Adrenal gland (tissue), 12 donors: ENCODE results near the gene HYAL3. TPM values are rescaled to one million over a fixed set of nuclear protein-coding genes. Genes with fewer than 3 reads are reported as not detected.
"Not testable (repeated sequence)": the region's sequence is repeated elsewhere in the genome, so short reads cannot be mapped to it uniquely, and the experiment has no call there.

Source experiments
- DNase-seq, 7 donors: peaks; one replicate each; pipeline ENCODE4 v3.0.0-alpha.2; 2019 to 2020
- H3K27ac ChIP-seq, 5 donors: fragments of 200-600 bp; sonication (generic) in 4 of 5; 1 replicate in 3 of 5; 2 replicates in 2 of 5; pipeline versions ENCODE4 v1.5.1 to v1.8.0; 2016 to 2020; ENCODE audit warnings: mild to moderate bottlenecking in 1 of 5
- H3K27me3 ChIP-seq: fragments of 200-600 bp; 2 replicates; pipeline ENCODE4 v1.8.0; 2021
- H3K36me3 ChIP-seq, 2 donors: fragments of 200-600 bp; replicated peaks in 1 of 2; 1 replicate in 1 of 2; 2 replicates in 1 of 2; pipeline versions ENCODE4 v1.5.1 to v1.8.0; 2018 to 2022
- H3K4me1 ChIP-seq, 2 donors: fragments of 200-600 bp; replicated peaks in 1 of 2; 1 replicate in 1 of 2; 2 replicates in 1 of 2; pipeline versions ENCODE4 v1.5.1 to v1.8.0; 2018 to 2021
- H3K4me3 ChIP-seq, 4 donors: fragments of 200-600 bp; sonication (generic) in 3 of 4; one replicate each; pipeline ENCODE4 v1.5.1; 2016 to 2018
- H3K9me3 ChIP-seq, 3 donors: fragments of 200-600 bp; sonication (generic) in 1 of 3; replicated peaks in 1 of 3; 1 replicate in 2 of 3; 2 replicates in 1 of 3; pipeline versions ENCODE4 v1.5.1 to v1.8.0; 2016 to 2021
- POLR2A ChIP-seq, 2 donors: fragments of 450-650 bp; IDR thresholded peaks; one replicate each; pipeline ENCODE4 v1.6.1; 2017; ENCODE audit warnings: antibody characterized with exemption in 2 of 2, mild to moderate bottlenecking in 2 of 2, moderate library complexity in 1 of 2
- WGBS, 4 donors: extraction: QIAGEN DNeasy Blood & Tissue Kit in 2 of 4; methylation state at CpG; one replicate each; pipeline versions ENCODE4 v1.1.5 to v1.1.7; 2013 to 2017; 5-methylcytosine and 5-hydroxymethylcytosine counted together
- intact Hi-C, 2 donors: fragments of 100-400 bp; cut with DNase I; formaldehyde crosslinking; loops; one replicate each; pipeline versions ENCODE4 v1.14.1 to v1.15.0; 2022 to 2023
- polyA plus RNA-seq, 3 donors: library from polyadenylated mRNA; stranded (reverse); fragments of 200-250 nt in 2 of 3; fragments of 350-450 nt in 1 of 3; fragmentation: Illumina TruSeq in 1 of 3; extraction: RNeasy Lipid Tissue Mini Kit (QIAGEN cat#74804) in 1 of 3; gene quantifications; one replicate each; pipeline ENCODE4 v1.2.3, GENCODE V29; 2013 to 2014
- total RNA-seq, 9 donors: library from RNA; depleted of rRNA in 4 of 9; stranded (reverse); fragments of >200 nt in 4 of 9; fragments of 120-200 nt in 1 of 9; fragmentation: NEBNext Ultra II Directional in 1 of 9; extraction: Animal tissue kit (Norgen Biotek cat#: 25700) in 1 of 9; gene quantifications; one replicate each; pipeline versions ENCODE4 v1.1.0 to v1.2.4, GENCODE V29; 2013 to 2023
- TF ChIP-seq, protein P1 (sequence below), 6 experiments: fragments of 450-650 bp in 4 of 6; fragments of 200-600 bp in 2 of 6; sonication (generic) in 1 of 6; IDR thresholded peaks; 1 replicate in 5 of 6; 2 replicates in 1 of 6; pipeline versions ENCODE4 v1.5.1 to v1.8.0; 2016 to 2021; ENCODE audit warnings: antibody characterized with exemption in 6 of 6, mild to moderate bottlenecking in 2 of 6, moderate library complexity in 1 of 6
- donor health status: healthy with polysubstance abuse.
- donor health status: Bipolar disorder and iron deficiency.
- donor health status: DM: yes; HTN: yes; CAD: no.
- donor health status: DM: no; HTN: no; CAD: no.
- donor health status: DM: no; HTN: no; CAD: no.
- donor health status: DM: yes; HTN: yes; CAD: no.

Gene HYAL3
- total and polyA plus RNA-seq, 12 donors: 1.7 to 6.8 (median 3.4) TPM

DNA sequence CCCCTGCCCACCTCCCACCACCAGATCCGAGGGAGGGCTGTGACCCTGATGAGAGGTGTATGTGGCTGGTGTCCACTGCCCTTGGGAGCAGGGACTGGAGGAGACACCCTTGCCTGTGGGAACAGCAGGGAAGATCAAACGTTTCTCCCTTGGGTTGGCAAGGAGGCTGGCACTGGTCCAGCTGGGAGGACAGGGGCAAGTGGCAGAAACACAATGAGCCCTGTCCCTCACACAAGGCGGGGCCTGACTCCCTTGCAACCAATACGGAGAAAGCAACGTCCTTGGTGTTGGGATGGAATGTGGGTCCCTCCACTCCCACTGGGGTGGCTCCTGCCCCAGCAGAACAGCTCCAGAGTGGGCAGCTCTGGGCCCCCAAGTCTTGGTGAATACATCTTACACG, 18.1 kb upstream of the HYAL3 start:
- H3K4me3 ChIP-seq: no peak overlapping the region
- peaks cover 0 to 31% of the 10 kb centered on the region in 2 donors for H3K36me3 ChIP-seq
- H3K27me3 ChIP-seq: no peaks in the 10 kb centered on the region
- peak overlapping the region in 2 of 5 donors; percentile 3 to 19 for H3K27ac ChIP-seq
- 50 to 79% (median 55%) methylated on average over 2 to 6 of the region's 6 CpGs for WGBS, 4 donors
- TF ChIP-seq, protein P1, sequence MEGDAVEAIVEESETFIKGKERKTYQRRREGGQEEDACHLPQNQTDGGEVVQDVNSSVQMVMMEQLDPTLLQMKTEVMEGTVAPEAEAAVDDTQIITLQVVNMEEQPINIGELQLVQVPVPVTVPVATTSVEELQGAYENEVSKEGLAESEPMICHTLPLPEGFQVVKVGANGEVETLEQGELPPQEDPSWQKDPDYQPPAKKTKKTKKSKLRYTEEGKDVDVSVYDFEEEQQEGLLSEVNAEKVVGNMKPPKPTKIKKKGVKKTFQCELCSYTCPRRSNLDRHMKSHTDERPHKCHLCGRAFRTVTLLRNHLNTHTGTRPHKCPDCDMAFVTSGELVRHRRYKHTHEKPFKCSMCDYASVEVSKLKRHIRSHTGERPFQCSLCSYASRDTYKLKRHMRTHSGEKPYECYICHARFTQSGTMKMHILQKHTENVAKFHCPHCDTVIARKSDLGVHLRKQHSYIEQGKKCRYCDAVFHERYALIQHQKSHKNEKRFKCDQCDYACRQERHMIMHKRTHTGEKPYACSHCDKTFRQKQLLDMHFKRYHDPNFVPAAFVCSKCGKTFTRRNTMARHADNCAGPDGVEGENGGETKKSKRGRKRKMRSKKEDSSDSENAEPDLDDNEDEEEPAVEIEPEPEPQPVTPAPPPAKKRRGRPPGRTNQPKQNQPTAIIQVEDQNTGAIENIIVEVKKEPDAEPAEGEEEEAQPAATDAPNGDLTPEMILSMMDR (IDR thresholded peaks at IDR 0.05): no peak
- no peak for TF ChIP-seq POLR2A (IDR thresholded peaks at IDR 0.05)
- no peaks in the 10 kb centered on the region for H3K9me3 ChIP-seq
- peak in 1 of 7 donors; percentile 33 for DNase-seq
- H3K4me1 ChIP-seq: peaks cover 39 to 50% of the 10 kb centered on the region in 2 donors
- intact Hi-C loops: no loop called here

DNA sequence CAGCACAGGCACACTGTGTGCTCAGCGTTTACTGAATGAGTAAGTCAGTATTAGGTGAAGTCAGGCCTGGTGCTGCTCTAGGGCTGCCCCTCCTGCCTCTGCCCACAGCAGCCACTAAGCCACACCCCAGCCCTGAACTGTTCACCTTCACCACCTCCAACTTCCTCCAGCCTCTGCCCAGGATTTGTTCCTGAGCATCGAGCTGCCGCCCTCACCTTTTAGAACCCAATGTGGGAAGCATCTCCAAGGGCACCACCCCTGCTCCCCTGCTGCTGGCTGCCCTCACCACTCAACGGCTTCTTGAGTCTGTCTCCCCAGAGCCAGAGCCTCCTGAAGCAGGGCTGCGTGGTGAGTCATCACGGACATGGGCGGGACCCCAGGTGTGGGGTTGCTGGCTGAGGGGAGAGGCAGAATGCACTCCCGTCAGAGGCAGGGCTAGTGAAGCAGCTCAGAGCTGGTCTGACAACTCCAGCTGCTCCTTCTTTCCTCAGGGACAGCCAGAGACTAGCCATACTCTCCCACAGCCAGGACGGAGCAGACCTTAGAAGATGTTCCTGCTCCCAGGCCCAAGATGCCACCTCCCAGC, 17.5 kb upstream of the HYAL3 start:
- H3K4me3 ChIP-seq: no peak overlapping the region
- intact Hi-C loops: no loop called here
- DNase-seq: peak in 2 of 7 donors; percentile 42 to 58
- no peaks in the 10 kb centered on the region for H3K27me3 ChIP-seq
- H3K4me1 ChIP-seq: peaks cover 33 to 44% of the 10 kb centered on the region in 2 donors
- H3K9me3 ChIP-seq: no peaks in the 10 kb centered on the region
- 49 to 57% (median 52%) methylated on average over 3 to 9 of the region's 9 CpGs for WGBS, 4 donors
- no peak for TF ChIP-seq POLR2A (IDR thresholded peaks at IDR 0.05)
- TF ChIP-seq, protein P1 (IDR thresholded peaks at IDR 0.05): no peak
- peaks cover 0 to 31% of the 10 kb centered on the region in 2 donors for H3K36me3 ChIP-seq
- H3K27ac ChIP-seq: peak overlapping the region in 1 of 5 donors; percentile 3

DNA sequence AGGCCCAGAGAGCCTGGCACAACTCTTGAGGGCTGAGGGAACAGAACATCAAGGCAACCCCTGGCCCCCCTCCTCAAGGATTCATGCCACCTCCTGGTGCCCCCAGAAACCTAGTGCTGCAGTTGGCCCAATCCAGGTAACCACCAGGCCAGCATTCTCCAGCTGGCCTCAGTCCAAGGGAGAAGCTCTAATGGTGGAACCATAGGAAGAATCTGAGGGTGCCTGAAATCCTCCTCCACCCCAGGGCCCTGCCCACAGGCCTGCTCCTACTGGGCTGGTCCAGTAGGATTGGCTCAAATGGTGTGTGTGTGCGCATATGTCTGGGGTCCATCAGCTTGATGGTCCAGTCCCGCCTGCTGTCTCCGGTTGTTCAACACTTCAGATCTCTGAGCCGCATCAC, 15.6 kb upstream of the HYAL3 start:
- WGBS, 4 donors: 96 to 100% (median 98%) methylated on average over 4 of the region's 4 CpGs
- intact Hi-C loops: no loop called here
- Histone ChIP-seq H3K27me3 (no peaks in the 10 kb centered on the region), H3K36me3 (peaks cover 0 to 29% of the 10 kb centered on the region in 2 donors), H3K9me3 (no peaks in the 10 kb centered on the region), H3K4me3 (no peak overlapping the region), H3K27ac (no peak overlapping the region), H3K4me1 (peaks cover 24 to 35% of the 10 kb centered on the region in 2 donors)
- TF ChIP-seq, protein P1 (IDR thresholded peaks at IDR 0.05): no peak
- TF ChIP-seq POLR2A (IDR thresholded peaks at IDR 0.05): no peak
- no peak for DNase-seq

DNA sequence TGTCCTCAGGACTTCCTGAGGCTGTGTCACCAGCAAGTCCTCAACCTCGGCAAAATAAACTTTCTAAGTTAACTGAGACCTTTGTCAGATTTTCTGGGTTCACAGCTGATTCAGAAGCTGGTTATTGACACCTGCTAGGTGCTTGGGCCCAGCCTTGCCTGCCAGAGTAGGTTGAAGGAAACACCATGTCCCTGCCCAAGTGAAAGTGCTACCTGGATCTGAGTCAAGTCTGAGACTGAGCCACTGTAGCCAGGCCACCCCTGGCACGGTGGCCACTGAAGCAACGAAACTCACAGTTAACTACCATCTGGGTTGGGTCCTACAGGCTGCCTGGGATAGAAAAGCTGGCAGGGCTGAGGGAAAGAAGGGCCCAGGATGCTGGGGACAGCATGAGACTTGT, 15.1 kb upstream of the HYAL3 start:
- Histone ChIP-seq H3K27me3 (no peaks in the 10 kb centered on the region), H3K27ac (no peak overlapping the region), H3K9me3 (no peaks in the 10 kb centered on the region), H3K4me1 (peaks cover 24 to 30% of the 10 kb centered on the region in 2 donors), H3K36me3 (peaks cover 0 to 25% of the 10 kb centered on the region in 2 donors), H3K4me3 (no peak overlapping the region)
- no peak for DNase-seq
- WGBS, 4 donors: 77 to 88% (median 85%) methylated on average over 3 of the region's 3 CpGs
- TF ChIP-seq, protein P1 (IDR thresholded peaks at IDR 0.05): no peak
- no peak for TF ChIP-seq POLR2A (IDR thresholded peaks at IDR 0.05)
- intact Hi-C loops: no loop called here

DNA sequence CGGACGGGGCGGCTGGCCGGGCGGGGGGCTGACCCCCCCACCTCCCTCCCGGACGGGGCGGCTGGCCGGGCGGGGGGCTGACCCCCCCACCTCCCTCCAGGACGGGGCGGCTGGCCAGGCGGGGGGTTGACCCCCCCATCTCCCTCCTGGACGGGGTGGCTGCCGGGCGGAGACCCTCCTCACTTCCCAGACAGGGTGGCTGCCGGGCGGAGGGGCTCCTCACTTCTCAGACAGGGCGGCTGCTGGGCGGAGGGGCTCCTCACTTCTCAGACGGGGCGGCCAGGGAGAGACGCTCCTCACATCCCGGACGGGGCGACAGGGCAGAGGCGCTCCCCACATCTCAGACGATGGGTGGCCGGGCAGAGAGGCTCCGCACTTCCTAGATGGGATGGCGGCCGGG, 12.8 kb upstream of the HYAL3 start:
- H3K36me3 ChIP-seq, H3K9me3 ChIP-seq, H3K27me3 ChIP-seq, intact Hi-C loops, H3K27ac ChIP-seq, H3K4me3 ChIP-seq, DNase-seq, H3K4me1 ChIP-seq: not testable (repeated sequence)
- 86 to 93% methylated on average over 15 to 32 of the region's 32 CpGs; no CpG with 5 or more reads in 2 of the 4 donors for WGBS, 4 donors
